ENCODE data around the gene ASCL4. TPM values are rescaled to one million over a fixed set of nuclear protein-coding genes. Genes with fewer than 3 reads are reported as not detected.

ASCL4 gene
- total RNA-seq, 1 experiment from 2014 or later = not detected

DNA sequence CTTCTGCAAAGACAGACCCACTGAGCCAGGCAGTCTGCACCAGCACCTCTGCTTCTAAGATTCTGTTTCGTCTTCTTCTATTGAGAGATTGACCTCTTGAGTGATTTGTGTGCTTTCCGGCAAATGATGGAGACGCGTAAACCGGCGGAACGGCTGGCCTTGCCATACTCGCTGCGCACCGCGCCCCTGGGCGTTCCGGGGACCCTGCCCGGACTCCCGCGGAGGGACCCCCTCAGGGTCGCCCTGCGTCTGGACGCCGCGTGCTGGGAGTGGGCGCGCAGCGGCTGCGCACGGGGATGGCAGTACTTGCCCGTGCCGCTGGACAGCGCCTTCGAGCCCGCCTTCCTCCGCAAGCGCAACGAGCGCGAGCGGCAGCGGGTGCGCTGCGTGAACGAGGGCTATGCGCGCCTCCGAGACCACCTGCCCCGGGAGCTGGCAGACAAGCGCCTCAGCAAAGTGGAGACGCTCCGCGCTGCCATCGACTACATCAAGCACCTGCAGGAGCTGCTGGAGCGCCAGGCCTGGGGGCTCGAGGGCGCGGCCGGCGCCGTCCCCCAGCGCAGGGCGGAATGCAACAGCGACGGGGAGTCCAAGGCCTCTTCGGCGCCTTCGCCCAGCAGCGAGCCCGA is 703 bp downstream of the ASCL4 start (continued):
- TF ChIP-seq, protein P1, sequence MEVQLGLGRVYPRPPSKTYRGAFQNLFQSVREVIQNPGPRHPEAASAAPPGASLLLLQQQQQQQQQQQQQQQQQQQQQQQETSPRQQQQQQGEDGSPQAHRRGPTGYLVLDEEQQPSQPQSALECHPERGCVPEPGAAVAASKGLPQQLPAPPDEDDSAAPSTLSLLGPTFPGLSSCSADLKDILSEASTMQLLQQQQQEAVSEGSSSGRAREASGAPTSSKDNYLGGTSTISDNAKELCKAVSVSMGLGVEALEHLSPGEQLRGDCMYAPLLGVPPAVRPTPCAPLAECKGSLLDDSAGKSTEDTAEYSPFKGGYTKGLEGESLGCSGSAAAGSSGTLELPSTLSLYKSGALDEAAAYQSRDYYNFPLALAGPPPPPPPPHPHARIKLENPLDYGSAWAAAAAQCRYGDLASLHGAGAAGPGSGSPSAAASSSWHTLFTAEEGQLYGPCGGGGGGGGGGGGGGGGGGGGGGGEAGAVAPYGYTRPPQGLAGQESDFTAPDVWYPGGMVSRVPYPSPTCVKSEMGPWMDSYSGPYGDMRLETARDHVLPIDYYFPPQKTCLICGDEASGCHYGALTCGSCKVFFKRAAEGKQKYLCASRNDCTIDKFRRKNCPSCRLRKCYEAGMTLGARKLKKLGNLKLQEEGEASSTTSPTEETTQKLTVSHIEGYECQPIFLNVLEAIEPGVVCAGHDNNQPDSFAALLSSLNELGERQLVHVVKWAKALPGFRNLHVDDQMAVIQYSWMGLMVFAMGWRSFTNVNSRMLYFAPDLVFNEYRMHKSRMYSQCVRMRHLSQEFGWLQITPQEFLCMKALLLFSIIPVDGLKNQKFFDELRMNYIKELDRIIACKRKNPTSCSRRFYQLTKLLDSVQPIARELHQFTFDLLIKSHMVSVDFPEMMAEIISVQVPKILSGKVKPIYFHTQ (CRISPR knock-in tag; IDR thresholded peaks at IDR 0.05) = no peak
- TF ChIP-seq, protein P2, sequence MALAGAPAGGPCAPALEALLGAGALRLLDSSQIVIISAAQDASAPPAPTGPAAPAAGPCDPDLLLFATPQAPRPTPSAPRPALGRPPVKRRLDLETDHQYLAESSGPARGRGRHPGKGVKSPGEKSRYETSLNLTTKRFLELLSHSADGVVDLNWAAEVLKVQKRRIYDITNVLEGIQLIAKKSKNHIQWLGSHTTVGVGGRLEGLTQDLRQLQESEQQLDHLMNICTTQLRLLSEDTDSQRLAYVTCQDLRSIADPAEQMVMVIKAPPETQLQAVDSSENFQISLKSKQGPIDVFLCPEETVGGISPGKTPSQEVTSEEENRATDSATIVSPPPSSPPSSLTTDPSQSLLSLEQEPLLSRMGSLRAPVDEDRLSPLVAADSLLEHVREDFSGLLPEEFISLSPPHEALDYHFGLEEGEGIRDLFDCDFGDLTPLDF (CRISPR knock-in tag; IDR thresholded peaks at IDR 0.05) = no peak
- peak; percentile 56; the same call in 1 of the 2 replicates for TF ChIP-seq ZBTB21 (CRISPR knock-in tag; IDR thresholded peaks at IDR 0.05; ENCODE audit: borderline replicate concordance)
- TF ChIP-seq TCF7 (CRISPR knock-in tag; IDR thresholded peaks at IDR 0.05; ENCODE audit: low read depth) = no peak; the same call in 1 of the 2 replicates
- TF ChIP-seq RELA (CRISPR knock-in tag; IDR thresholded peaks at IDR 0.05; ENCODE audit: borderline replicate concordance) = peak; percentile 86; the same call in 1 of the 2 replicates
- no peak for TF ChIP-seq GRHL2 (CRISPR knock-in tag; IDR thresholded peaks at IDR 0.05; ENCODE audit: insufficient replicate concordance, severe bottlenecking)
- TF ChIP-seq ELF4 (CRISPR knock-in tag; IDR thresholded peaks at IDR 0.05; ENCODE audit: low read depth) = no peak
- TF ChIP-seq, protein P3, sequence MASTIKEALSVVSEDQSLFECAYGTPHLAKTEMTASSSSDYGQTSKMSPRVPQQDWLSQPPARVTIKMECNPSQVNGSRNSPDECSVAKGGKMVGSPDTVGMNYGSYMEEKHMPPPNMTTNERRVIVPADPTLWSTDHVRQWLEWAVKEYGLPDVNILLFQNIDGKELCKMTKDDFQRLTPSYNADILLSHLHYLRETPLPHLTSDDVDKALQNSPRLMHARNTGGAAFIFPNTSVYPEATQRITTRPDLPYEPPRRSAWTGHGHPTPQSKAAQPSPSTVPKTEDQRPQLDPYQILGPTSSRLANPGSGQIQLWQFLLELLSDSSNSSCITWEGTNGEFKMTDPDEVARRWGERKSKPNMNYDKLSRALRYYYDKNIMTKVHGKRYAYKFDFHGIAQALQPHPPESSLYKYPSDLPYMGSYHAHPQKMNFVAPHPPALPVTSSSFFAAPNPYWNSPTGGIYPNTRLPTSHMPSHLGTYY (CRISPR knock-in tag; IDR thresholded peaks at IDR 0.05) = peak; percentile 26; the same call in 1 of the 2 replicates
- TF ChIP-seq ZNF423 (CRISPR knock-in tag; IDR thresholded peaks at IDR 0.05) = peak; percentile 85
- TF ChIP-seq, protein P4, sequence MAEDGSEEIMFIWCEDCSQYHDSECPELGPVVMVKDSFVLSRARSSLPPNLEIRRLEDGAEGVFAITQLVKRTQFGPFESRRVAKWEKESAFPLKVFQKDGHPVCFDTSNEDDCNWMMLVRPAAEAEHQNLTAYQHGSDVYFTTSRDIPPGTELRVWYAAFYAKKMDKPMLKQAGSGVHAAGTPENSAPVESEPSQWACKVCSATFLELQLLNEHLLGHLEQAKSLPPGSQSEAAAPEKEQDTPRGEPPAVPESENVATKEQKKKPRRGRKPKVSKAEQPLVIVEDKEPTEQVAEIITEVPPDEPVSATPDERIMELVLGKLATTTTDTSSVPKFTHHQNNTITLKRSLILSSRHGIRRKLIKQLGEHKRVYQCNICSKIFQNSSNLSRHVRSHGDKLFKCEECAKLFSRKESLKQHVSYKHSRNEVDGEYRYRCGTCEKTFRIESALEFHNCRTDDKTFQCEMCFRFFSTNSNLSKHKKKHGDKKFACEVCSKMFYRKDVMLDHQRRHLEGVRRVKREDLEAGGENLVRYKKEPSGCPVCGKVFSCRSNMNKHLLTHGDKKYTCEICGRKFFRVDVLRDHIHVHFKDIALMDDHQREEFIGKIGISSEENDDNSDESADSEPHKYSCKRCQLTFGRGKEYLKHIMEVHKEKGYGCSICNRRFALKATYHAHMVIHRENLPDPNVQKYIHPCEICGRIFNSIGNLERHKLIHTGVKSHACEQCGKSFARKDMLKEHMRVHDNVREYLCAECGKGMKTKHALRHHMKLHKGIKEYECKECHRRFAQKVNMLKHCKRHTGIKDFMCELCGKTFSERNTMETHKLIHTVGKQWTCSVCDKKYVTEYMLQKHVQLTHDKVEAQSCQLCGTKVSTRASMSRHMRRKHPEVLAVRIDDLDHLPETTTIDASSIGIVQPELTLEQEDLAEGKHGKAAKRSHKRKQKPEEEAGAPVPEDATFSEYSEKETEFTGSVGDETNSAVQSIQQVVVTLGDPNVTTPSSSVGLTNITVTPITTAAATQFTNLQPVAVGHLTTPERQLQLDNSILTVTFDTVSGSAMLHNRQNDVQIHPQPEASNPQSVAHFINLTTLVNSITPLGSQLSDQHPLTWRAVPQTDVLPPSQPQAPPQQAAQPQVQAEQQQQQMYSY (CRISPR knock-in tag; IDR thresholded peaks at IDR 0.05) = no peak
- TF ChIP-seq ESRRA (CRISPR knock-in tag; IDR thresholded peaks at IDR 0.05; ENCODE audit: borderline replicate concordance) = peak; percentile 92
- TF ChIP-seq ZNF219 (CRISPR knock-in tag; IDR thresholded peaks at IDR 0.05; ENCODE audit: borderline replicate concordance) = no peak; the same call in 1 of the 2 replicates
- TF ChIP-seq, protein P5, sequence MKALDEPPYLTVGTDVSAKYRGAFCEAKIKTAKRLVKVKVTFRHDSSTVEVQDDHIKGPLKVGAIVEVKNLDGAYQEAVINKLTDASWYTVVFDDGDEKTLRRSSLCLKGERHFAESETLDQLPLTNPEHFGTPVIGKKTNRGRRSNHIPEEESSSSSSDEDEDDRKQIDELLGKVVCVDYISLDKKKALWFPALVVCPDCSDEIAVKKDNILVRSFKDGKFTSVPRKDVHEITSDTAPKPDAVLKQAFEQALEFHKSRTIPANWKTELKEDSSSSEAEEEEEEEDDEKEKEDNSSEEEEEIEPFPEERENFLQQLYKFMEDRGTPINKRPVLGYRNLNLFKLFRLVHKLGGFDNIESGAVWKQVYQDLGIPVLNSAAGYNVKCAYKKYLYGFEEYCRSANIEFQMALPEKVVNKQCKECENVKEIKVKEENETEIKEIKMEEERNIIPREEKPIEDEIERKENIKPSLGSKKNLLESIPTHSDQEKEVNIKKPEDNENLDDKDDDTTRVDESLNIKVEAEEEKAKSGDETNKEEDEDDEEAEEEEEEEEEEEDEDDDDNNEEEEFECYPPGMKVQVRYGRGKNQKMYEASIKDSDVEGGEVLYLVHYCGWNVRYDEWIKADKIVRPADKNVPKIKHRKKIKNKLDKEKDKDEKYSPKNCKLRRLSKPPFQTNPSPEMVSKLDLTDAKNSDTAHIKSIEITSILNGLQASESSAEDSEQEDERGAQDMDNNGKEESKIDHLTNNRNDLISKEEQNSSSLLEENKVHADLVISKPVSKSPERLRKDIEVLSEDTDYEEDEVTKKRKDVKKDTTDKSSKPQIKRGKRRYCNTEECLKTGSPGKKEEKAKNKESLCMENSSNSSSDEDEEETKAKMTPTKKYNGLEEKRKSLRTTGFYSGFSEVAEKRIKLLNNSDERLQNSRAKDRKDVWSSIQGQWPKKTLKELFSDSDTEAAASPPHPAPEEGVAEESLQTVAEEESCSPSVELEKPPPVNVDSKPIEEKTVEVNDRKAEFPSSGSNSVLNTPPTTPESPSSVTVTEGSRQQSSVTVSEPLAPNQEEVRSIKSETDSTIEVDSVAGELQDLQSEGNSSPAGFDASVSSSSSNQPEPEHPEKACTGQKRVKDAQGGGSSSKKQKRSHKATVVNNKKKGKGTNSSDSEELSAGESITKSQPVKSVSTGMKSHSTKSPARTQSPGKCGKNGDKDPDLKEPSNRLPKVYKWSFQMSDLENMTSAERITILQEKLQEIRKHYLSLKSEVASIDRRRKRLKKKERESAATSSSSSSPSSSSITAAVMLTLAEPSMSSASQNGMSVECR (CRISPR knock-in tag; IDR thresholded peaks at IDR 0.05; ENCODE audit: borderline replicate concordance) = peak; percentile 73; the same call in 1 of the 2 replicates
- TF ChIP-seq MXD4 (CRISPR knock-in tag; IDR thresholded peaks at IDR 0.05; ENCODE audit: borderline replicate concordance) = no peak
- TF ChIP-seq, protein P6, sequence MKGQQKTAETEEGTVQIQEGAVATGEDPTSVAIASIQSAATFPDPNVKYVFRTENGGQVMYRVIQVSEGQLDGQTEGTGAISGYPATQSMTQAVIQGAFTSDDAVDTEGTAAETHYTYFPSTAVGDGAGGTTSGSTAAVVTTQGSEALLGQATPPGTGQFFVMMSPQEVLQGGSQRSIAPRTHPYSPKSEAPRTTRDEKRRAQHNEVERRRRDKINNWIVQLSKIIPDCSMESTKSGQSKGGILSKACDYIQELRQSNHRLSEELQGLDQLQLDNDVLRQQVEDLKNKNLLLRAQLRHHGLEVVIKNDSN (CRISPR knock-in tag; IDR thresholded peaks at IDR 0.05) = peak; percentile 46; the same call in 1 of the 2 replicates
- TF ChIP-seq, protein P7, sequence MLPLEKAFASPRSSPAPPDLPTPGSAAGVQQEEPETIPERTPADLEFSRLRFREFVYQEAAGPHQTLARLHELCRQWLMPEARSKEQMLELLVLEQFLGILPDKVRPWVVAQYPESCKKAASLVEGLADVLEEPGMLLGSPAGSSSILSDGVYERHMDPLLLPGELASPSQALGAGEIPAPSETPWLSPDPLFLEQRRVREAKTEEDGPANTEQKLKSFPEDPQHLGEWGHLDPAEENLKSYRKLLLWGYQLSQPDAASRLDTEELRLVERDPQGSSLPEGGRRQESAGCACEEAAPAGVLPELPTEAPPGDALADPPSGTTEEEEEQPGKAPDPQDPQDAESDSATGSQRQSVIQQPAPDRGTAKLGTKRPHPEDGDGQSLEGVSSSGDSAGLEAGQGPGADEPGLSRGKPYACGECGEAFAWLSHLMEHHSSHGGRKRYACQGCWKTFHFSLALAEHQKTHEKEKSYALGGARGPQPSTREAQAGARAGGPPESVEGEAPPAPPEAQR (CRISPR knock-in tag; IDR thresholded peaks at IDR 0.05) = no peak
- TF ChIP-seq, protein P8, sequence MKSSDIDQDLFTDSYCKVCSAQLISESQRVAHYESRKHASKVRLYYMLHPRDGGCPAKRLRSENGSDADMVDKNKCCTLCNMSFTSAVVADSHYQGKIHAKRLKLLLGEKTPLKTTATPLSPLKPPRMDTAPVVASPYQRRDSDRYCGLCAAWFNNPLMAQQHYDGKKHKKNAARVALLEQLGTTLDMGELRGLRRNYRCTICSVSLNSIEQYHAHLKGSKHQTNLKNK (CRISPR knock-in tag; IDR thresholded peaks at IDR 0.05) = no peak
- TF ChIP-seq, protein P9, sequence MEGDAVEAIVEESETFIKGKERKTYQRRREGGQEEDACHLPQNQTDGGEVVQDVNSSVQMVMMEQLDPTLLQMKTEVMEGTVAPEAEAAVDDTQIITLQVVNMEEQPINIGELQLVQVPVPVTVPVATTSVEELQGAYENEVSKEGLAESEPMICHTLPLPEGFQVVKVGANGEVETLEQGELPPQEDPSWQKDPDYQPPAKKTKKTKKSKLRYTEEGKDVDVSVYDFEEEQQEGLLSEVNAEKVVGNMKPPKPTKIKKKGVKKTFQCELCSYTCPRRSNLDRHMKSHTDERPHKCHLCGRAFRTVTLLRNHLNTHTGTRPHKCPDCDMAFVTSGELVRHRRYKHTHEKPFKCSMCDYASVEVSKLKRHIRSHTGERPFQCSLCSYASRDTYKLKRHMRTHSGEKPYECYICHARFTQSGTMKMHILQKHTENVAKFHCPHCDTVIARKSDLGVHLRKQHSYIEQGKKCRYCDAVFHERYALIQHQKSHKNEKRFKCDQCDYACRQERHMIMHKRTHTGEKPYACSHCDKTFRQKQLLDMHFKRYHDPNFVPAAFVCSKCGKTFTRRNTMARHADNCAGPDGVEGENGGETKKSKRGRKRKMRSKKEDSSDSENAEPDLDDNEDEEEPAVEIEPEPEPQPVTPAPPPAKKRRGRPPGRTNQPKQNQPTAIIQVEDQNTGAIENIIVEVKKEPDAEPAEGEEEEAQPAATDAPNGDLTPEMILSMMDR (IDR thresholded peaks at IDR 0.05) = no peak
- no peak for TF ChIP-seq EMX1 (CRISPR knock-in tag; IDR thresholded peaks at IDR 0.05)
- no peak for TF ChIP-seq RORB (CRISPR knock-in tag; IDR thresholded peaks at IDR 0.05)
